Activated CD8-positive, alpha-beta memory T cell treated with anti-CD3 and anti-CD28 coated beads, Interleukin-2, amount 50 U/mL, for 1 hour (primary cell): Measurements from ENCODE around the gene MYL5.

ENCODE experiments used
- DNase-seq: peaks from one replicate; pipeline ENCODE4 v3.0.0-alpha.2; 2020; ENCODE audit errors: extremely low read depth

Gene MYL5

GRCh38 chr4:675036-675882 lies 917 bp downstream of the MYL5 start:
- DNase-seq = no peak

DNA sequence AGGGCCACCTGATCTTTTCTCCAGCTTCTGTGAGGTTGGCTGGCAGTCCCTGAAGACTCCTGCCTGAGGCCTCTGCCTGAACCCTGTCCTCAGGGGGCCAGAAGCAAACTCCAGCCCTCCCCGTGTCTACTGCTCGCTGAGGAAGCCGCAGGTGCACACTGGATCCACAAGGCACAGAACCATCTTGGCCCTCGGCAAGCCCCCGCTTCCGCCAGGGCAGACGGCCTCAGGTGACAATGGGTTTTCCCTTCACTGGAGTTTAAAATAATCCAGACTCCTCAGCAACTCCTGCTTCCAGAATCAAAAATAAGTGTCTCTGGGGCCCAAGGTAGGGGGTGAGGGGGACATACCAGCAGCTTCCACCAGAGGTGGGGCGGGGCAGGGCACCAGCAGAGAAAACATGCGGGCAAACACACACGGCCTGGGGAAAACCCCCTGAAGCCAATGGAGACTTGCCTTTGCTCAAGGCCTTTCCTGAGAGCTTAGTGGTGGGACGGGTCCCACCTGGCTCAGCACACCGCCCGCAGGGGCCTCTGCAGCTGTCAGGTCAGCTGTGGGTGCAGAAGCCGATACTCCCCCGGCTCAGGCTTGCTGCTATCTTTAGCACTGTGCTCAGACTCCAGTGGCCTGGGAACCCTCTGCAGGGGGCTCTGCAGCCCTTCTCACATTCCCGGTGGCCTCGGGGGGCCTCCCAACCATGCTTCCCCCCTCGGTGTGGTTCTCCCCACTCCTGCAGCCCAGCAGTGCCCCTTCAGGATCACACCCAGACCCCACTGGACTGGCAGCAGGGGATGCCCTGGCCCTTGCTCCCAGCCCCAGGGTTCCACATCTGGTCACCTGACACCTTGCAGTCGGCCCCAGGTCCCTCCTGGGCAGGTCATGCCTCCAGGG lies 1.9 kb downstream of the MYL5 start:
- DNase-seq = no peak

DNA sequence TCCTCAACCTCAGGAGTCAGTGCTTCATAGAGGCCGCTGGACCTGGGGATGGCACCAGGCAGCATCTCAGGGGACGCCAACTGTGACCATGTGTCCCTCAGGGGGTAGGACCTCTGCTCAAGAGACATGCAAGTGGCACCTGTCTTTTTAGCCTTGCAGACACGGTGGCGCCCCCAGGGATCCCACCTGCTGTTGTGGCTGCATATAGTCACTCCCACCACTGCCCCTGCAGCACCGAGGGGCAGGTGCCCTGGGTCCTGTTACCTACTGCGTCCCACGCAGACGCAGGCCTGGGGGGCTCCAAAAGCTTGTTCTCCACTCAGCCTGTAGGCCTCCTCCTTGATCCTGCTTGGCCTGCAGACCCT lies 2.5 kb downstream of the MYL5 start:
- no peak for DNase-seq

DNA sequence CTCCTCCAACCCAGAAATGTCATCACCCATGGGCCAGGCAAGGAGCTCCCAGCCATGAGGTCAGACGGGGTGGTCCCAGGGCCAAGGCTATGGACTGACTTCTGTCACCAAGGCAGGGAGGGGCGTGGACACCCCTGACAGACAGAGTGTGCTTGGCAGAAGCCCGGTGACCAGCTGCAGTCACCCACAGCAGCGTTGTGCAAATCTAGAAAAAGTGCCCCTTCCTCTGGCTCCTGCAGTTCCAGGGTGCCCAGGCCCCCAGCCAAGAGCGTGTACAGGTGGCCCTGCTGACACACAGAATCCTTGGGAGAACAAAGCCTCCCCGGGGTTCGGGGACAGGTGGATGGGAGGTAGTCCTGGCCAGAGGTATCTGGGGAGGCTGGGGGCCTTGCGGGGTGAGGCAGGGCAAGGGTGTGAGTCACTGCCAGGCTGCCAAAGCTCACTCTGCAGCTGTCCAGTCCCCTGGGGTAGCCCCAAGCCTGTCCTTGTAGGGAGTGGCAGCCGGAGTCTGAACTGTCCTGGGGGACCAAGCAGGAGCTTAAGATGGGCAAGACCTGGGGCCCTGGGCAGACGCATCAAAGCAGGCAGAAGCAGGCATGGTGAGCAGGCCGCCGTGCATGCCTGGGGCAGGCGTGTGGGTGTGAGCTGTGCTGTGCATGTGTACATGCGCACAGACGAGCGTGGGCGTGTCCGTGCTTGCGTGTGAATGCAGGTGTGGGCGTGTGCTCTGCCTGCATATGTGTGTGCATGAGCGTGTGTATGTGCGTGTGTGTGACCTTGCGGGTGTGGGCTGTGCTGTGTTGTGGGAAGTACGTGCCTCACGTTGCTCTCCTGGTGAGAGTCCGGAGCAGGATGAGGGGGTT lies 3.3 kb downstream of the MYL5 start:
- no peak for DNase-seq

DNA sequence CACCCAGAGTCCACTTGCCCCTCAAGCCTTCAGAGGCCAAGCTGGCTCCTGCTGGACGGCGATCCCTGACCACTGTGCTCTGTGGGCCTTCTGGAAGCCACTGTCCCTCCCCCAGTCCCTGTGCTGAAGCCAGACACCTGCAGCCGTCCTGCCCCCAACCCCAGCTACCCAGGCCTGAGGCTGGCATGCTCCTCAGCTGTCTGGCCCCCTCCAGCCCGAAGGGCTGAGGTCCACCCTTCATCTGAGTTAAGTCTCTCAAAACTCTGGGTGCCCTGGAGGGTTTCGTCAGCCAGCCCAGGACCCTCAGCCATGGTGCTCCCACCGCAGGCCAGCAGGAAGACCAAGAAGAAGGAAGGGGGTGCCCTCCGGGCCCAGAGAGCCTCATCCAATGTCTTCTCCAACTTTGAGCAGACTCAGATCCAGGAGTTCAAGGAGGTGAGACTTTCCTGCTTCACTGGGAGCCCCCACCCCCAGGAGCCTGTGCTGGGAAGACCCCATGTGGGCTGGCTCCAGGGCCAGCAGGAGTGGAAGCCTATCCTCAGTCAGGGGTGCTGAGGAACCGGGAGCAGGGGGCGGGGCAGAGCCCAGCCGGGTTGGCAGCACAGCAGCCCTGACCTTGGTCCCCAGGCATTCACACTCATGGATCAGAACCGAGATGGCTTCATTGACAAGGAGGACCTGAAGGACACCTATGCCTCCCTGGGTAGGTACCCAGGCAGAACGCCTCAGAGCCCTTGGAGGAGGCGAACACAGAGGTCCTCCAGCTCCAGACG lies 4.2 kb downstream of the MYL5 start:
- DNase-seq = no peak

DNA sequence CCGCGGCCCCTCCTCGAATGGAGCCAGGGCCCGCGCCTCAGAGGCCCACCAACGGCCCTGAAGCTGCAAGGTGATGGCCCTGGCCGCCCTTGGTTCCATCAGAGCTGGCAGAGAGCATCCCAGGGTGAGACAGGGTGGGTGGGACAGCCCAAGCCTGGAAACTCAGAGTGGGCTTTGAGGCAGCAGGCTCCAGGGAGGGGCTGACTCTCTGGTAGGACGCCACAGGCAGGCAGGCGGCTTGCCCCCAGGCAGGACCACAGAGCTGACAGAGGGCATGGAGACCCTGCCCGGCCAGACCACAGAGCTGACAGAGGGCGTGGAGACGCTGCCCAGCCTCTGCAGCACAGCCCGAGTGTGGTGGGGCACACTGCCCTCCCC lies 4.8 kb downstream of the MYL5 start:
- no peak for DNase-seq

GRCh38 chr4:679629-680028 lies 5.3 kb downstream of the MYL5 start:
- no peak for DNase-seq

- DNase-seq = no peak
These were observed 5.7 kb downstream of the MYL5 start for GRCh38 chr4:680091-680490.

DNA sequence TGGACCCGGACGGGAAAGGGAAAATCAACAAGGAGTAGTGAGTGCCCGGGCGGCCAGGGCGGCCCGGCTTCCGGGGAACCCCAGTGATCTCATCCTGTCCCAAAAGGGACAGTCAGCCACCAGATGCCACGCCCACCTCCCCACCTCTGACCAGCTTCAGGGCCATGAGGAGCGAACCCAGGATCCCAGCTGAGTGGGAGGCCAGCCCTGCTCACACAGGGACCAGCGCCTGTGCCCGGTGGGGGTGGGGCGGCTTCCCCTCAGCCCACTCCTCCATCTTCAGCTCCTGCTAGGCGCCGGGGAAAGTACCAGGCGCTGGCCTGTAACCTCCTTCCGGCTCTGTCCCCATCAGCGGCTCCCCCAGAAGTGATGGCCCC lies 6.2 kb downstream of the MYL5 start:
- DNase-seq = no peak

GRCh38 chr4:680928-681645 lies 6.7 kb downstream of the MYL5 start:
- no peak for DNase-seq

- DNase-seq = no peak
These were observed 7.6 kb downstream of the MYL5 start for GRCh38 chr4:681736-682451.

- DNase-seq = no peak
These were observed 8.3 kb downstream of the MYL5 start for GRCh38 chr4:682490-683172.

DNA sequence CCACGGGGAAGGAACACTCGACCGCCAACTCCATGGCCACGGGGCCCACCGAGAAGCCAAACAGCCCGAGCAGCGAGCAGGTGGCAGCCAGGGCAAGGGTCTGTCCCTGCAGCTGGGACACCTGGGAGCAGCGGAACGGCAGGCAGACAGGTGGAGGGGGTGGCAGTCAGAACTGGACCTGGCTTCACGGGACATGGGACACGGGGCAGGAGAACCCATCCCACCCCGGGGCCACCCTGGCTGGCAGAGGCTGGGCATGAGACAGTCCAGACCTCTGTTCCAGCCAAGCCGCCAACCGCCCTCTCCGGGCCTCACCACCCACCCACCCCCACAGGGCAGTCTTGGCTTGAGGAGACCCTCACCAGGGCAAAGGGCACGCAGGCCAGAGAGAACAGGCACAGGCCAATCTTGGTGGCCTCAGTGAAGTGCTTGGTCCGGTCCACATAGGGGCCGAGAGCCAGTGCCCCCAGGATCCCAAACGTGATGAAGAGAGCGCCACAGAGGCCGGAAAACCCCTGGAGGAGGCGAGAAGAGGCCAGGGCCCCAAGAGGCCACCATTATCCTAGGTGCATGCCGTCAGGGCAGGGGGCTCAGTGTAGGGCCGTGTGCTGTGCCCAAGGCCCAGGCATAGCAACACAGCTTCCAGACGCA lies 9.0 kb downstream of the MYL5 start:
- no peak for DNase-seq

- DNase-seq = no peak
These were observed 9.8 kb downstream of the MYL5 start for GRCh38 chr4:683982-684622.

DNA sequence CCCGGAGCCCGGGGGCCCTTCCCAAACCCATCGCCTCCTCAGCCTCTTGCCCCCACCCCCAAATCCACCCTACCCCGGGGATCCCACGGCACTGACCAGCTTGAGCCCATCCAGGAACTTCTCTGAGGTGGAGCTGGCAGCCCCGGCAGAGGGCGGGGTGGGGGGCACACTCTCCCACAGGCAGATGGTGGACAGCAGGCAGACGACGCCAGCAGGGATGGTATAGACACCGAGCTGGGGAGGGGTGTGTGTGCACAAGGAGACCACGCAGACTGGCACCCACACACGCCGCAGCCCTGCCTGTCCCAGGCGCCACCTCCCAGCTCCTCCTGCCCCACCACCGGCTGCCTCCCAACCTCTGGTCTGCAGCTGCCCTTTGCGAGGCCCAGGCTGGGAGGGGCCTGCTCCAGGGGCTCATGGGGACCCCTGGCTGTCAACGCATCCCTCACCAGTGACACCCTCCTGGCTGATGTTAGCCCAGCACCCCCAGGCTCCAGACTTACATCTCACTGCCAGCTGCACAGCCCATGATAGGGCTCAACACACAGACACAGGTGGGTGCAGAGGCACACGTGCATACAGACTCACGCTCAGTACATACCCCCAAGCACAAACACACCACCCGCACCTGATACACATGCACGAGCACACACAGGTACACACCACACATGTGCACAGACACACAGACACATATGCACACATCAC lies 10.4 kb downstream of the MYL5 start:
- DNase-seq = no peak

- DNase-seq = no peak
These were observed 11.5 kb downstream of the MYL5 start for GRCh38 chr4:685679-686412.

DNA sequence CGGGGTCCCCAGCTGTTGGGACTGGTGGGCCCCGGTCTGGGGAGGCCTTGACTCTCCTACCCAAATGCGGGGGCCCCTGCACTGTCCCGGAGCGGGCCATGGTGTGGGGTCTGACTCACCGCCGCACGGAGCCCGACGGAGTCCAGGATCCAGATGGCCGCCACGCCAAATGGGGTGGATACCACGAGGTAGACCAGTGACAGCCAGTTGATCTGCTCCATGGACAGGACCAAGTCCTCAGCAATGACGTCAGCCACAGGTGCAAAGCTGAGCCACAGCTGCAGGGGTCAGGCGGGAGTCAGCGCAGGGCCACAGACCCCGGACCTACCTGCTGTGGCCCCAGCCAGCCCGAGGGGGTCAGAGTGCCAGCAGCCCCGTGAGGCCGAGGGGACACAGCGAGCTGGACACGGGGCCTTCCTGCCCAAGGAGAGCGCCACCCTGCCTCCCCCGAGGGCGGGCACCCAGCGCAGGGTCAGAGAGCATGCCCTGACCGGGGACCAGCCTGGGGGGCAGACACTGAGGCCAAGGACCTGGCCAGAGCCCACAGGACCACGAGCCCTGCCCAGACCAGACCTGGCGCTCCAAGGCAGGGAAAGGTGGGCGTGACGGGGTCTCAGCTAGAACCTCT lies 12.2 kb downstream of the MYL5 start:
- no peak for DNase-seq
